SK-N-MC (cell line): Measurements from ENCODE around the gene SSH3.

ENCODE experiments used
- EZH2 ChIP-seq: fragments of 200-600 bp; sonication (generic); IDR thresholded peaks from one replicate; pipeline ENCODE4 v1.6.1; 2017; ENCODE audit warnings: antibody characterized with exemption
- POLR2AphosphoS5 ChIP-seq: IDR thresholded peaks from 2 replicates; pipeline ENCODE4 v1.6.1; 2012; ENCODE audit warnings: mild to moderate bottlenecking, low read depth, low read length, borderline replicate concordance

GRCh38 chr11:67279589-67280340 is 23.6 kb upstream of the SSH3 start:
- no peak for TF ChIP-seq POLR2AphosphoS5
- no peak for TF ChIP-seq EZH2
